A549 treated with Hydrocortisone at 1 μM for 4 hours (cell line): ENCODE measurements around the gene TBC1D32. TPM values are rescaled to one million over a fixed set of nuclear protein-coding genes. Genes with fewer than 3 reads are reported as not detected.

ENCODE experiments used
- total RNA-seq: library from RNA; stranded (reverse); fragments of 200-300 nt; extraction: Qiagen RNA extraction; gene quantifications from 5 replicates; pipeline ENCODE4 v1.2.3, GENCODE V29; 2022

The TBC1D32 gene
- total RNA-seq = 0.95 to 1.3 TPM (median 1.1 TPM) in 5 replicates

GRCh38 chr6:121334299-121335086, at the start of gene TBC1D32:
TSS of gene TBC1D32 (minus strand) at chr6:121334480. CDS start at chr6:121334430, 50 bp downstream.

Other genes with a start within 250 kb of the TBC1D32 start
- 44.8 to 73.9 TPM (median 61.9 TPM) in 5 replicates for gene GJA1, start 101.2 kb upstream of the TBC1D32 start, total RNA-seq